RWPE2 (cell line): Measurements from ENCODE around the gene PTGS2.

Source experiments
- ATAC-seq: fragments of 200-7000 bp; cut with Tn5 transposase; 3 replicates; pipeline ENCODE4 v1.9.1; 2021; ENCODE audit warnings: low read depth
- DNase-seq: peaks from one replicate; pipeline ENCODE4 v3.0.0-alpha.2; 2020; ENCODE audit warnings: low spot score
- H3K27ac ChIP-seq: fragments of 450-650 bp; 2 replicates; pipeline ENCODE4 v1.5.1; 2017; ENCODE audit warnings: mild to moderate bottlenecking; ENCODE audit not compliant: poor library complexity, severe bottlenecking
- H3K27me3 ChIP-seq: fragments of 250-450 bp; sonication (Bioruptor Pico); 2 replicates; pipeline ENCODE4 v1.5.1; 2021; ENCODE audit warnings: mild to moderate bottlenecking, moderate library complexity; ENCODE audit not compliant: insufficient read depth, poor library complexity, severe bottlenecking
- H3K36me3 ChIP-seq: fragments of 250-450 bp; sonication (Bioruptor Pico); 2 replicates; pipeline ENCODE4 v1.5.1; 2020; ENCODE audit warnings: low read depth, mild to moderate bottlenecking, moderate library complexity
- H3K4me1 ChIP-seq: fragments of 250-450 bp; sonication (Bioruptor Pico); 2 replicates; pipeline ENCODE4 v1.5.1; 2021; ENCODE audit warnings: mild to moderate bottlenecking, moderate library complexity; ENCODE audit not compliant: insufficient read depth, poor library complexity, severe bottlenecking
- H3K4me3 ChIP-seq: fragments of 250-450 bp; sonication (Bioruptor Pico); 2 replicates; pipeline ENCODE4 v1.5.1; 2021; ENCODE audit warnings: mild to moderate bottlenecking, moderate library complexity; ENCODE audit not compliant: severe bottlenecking
- H3K9me3 ChIP-seq: fragments of 250-450 bp; sonication (Bioruptor Pico); 2 replicates; pipeline ENCODE4 v1.5.1; 2021; ENCODE audit warnings: mild to moderate bottlenecking, moderate library complexity; ENCODE audit not compliant: severe bottlenecking
- TF ChIP-seq, protein P1 (sequence below): fragments of 450-650 bp; IDR thresholded peaks from one replicate; pipeline ENCODE4 v1.5.1; 2017; ENCODE audit warnings: mild to moderate bottlenecking, moderate library complexity; ENCODE audit not compliant: poor library complexity, severe bottlenecking

Gene PTGS2

DNA sequence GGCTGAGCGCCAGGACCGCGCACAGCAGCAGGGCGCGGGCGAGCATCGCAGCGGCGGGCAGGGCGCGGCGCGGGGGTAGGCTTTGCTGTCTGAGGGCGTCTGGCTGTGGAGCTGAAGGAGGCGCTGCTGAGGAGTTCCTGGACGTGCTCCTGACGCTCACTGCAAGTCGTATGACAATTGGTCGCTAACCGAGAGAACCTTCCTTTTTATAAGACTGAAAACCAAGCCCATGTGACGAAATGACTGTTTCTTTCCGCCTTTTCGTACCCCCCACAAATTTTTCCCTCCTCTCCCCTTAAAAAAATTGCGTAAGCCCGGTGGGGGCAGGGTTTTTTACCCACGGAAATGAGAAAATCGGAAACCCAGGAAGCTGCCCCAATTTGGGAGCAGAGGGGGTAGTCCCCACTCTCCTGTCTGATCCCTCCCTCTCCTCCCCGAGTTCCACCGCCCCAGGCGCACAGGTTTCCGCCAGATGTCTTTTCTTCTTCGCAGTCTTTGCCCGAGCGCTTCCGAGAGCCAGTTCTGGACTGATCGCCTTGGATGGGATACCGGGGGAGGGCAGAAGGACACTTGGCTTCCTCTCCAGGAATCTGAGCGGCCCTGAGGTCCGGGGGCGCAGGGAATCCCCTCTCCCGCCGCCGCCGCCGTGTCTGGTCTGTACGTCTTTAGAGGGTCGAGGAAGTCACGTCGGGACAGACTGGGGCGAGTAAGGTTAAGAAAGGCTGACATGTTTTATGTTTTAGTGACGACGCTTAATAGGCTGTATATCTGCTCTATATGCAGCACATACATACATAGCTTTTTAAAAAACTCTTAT, at the start of gene PTGS2:
PTGS2 (minus strand) TSS at position 179 of the 817 bp plus-strand sequence; CDS start at position 46, 133 bp downstream.
- peak; percentile 94 for ATAC-seq
- Histone ChIP-seq H3K27me3 (no peaks in the 10 kb centered on the region), H3K36me3 (peaks cover 43% of the 10 kb centered on the region), H3K4me3 (peak within 1 kb of the TSS; percentile 64), H3K4me1 (peaks cover 15% of the 10 kb centered on the region), H3K27ac (peak within 1 kb of the TSS; percentile 83), H3K9me3 (no peaks in the 10 kb centered on the region)
- TF ChIP-seq, protein P1, sequence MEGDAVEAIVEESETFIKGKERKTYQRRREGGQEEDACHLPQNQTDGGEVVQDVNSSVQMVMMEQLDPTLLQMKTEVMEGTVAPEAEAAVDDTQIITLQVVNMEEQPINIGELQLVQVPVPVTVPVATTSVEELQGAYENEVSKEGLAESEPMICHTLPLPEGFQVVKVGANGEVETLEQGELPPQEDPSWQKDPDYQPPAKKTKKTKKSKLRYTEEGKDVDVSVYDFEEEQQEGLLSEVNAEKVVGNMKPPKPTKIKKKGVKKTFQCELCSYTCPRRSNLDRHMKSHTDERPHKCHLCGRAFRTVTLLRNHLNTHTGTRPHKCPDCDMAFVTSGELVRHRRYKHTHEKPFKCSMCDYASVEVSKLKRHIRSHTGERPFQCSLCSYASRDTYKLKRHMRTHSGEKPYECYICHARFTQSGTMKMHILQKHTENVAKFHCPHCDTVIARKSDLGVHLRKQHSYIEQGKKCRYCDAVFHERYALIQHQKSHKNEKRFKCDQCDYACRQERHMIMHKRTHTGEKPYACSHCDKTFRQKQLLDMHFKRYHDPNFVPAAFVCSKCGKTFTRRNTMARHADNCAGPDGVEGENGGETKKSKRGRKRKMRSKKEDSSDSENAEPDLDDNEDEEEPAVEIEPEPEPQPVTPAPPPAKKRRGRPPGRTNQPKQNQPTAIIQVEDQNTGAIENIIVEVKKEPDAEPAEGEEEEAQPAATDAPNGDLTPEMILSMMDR = peak; percentile 77
- peak; percentile 89 for DNase-seq

DNA sequence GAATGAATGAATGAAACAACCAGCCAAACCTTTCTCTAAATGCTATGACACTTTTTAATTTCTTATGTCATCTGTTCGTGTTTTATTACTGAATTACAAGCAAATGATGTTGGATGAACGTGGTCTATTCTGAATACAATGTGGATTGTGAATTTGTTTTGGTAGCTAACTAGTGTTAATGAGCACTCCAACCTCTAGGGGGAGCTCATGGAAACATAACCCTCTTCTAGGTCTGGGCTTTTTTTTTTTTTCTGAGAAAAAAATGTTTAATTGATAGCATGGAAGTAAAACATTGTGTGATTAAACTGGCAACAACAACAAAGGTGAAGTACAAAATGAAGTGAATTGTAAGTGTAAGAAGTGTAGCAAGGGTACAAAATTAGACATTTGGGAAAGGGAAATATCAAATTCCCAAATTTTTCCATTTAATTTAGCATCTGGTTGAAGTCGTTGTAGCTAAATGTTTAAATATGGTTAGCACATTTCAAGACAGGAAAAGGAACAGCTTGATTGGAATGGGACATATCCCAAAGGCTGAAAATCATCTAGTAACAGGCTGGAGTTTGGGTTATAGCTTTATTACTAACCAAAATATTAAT, 42.6 kb upstream of the PTGS2 start:
- Histone ChIP-seq H3K36me3 (no peaks in the 10 kb centered on the region), H3K27me3 (no peaks in the 10 kb centered on the region), H3K4me3 (no peak overlapping the region), H3K9me3 (no peaks in the 10 kb centered on the region), H3K27ac (no peak overlapping the region), H3K4me1 (no peaks in the 10 kb centered on the region)
- DNase-seq (no peak), ATAC-seq (no peak)
- TF ChIP-seq, protein P1 = peak; percentile 81

DNA sequence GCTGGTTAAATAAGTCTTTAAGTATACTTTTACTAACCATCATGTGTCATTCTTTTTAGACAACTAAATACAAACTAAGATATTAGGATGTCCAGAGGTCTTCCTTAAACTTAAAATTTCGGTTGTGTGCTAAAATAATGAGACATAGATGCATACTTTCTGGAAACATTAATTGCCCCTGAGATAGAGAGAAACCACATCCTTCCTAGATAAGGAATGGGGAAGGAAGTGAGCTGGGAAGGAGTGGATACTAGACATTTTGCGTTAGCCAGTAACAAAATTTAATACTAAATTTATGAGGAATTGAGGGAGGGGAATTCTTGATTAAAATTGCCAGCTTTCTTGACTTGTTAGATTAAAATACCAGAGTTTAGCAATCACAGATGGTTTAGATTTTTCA, 37.1 kb upstream of the PTGS2 start:
- TF ChIP-seq, protein P1 = no peak
- ATAC-seq (no peak), DNase-seq (no peak)
- Histone ChIP-seq H3K4me1 (peaks cover 8% of the 10 kb centered on the region), H3K27me3 (no peaks in the 10 kb centered on the region), H3K9me3 (no peaks in the 10 kb centered on the region), H3K4me3 (no peak overlapping the region), H3K36me3 (no peaks in the 10 kb centered on the region), H3K27ac (no peak overlapping the region)

DNA sequence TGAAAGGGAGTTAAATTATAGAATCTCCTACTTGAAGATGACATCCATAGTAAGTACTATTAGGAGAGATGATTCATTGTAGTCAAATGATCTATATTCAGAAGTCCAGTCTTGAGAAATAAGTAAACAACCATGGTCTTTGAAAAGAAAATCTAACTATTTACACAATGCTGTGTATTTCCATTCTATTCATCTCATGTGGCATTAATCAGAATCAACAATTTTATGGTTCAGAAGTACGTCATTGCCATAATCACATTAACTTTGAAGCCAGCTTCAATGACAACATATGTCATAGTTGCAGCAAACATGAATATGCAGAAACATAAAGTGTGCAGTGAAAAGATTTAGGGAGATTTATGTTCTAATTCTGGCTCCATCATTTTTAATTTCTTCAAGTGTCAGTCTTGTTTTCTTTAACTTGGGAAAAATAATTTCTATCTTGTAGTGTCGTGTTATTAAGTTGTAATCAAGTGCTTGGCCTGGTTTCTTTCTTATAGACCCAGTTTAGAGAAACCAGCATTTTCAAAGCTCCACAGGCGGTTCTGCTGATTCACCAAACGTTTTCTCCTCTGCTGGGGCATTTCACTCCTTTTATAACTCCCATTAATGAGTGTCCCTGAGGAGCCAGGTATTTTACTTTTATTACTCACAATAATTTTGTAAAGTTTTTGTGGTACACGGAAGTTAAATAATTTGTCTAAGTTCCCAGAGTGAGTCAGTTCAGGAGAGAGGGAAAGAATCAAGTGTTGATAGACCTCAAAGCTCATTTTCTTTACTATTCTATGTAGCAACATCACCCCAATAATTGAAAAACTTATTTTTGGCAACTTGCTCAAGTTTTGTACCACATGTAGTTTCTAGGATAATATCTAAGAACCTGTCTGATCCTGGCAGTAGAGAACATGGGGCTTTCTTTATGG, 35.9 kb upstream of the PTGS2 start:
- no peak overlapping the region for H3K27ac ChIP-seq
- TF ChIP-seq, protein P1 = no peak
- DNase-seq (no peak), ATAC-seq (peak; percentile 64)
- no peaks in the 10 kb centered on the region for H3K9me3 ChIP-seq
- no peaks in the 10 kb centered on the region for H3K27me3 ChIP-seq
- H3K4me1 ChIP-seq = peaks cover 8% of the 10 kb centered on the region
- H3K4me3 ChIP-seq = no peak overlapping the region
- H3K36me3 ChIP-seq = no peaks in the 10 kb centered on the region
